Mesothelial cell of epicardium (in vitro differentiated cells): ENCODE results near the gene TNFRSF13B. TPM values are rescaled to one million over a fixed set of nuclear protein-coding genes. Genes with fewer than 3 reads are reported as not detected.

Experiments
- DNase-seq, 2 experiments: peaks; one replicate each; pipeline ENCODE4 v3.0.0; 2021; ENCODE audit warnings: low spot score in 2 of 2; ENCODE audit not compliant: unreplicated experiment in 2 of 2
- H3K27ac Mint-ChIP-seq: 2 replicates; pipeline ENCODE4 v1.8.0; 2021; ENCODE audit warnings: mixed read lengths
- H3K27me3 Mint-ChIP-seq: 2 replicates; pipeline ENCODE4 v1.8.0; 2021; ENCODE audit warnings: low read depth, mixed read lengths
- H3K36me3 Mint-ChIP-seq: 2 replicates; pipeline ENCODE4 v1.8.0; 2021; ENCODE audit warnings: mixed read lengths
- H3K4me1 Mint-ChIP-seq: 2 replicates; pipeline ENCODE4 v1.8.0; 2021; ENCODE audit warnings: mixed read lengths
- H3K4me3 Mint-ChIP-seq: 2 replicates; pipeline ENCODE4 v1.8.0; 2021; ENCODE audit warnings: mild to moderate bottlenecking, moderate library complexity, mixed read lengths
- H3K9me3 Mint-ChIP-seq: 2 replicates; pipeline ENCODE4 v1.8.0; 2021; ENCODE audit warnings: mixed read lengths
- CTCF ChIP-seq: fragments of 200-600 bp; sonication (generic); IDR thresholded peaks from one replicate; pipeline ENCODE4 v1.5.0; 2021; ENCODE audit warnings: antibody characterized with exemption; ENCODE audit not compliant: unreplicated experiment
- total RNA-seq: library from RNA; stranded (reverse); gene quantifications from 3 replicates; pipeline ENCODE4 v1.2.1, GENCODE V29; 2021

TNFRSF13B gene
- total RNA-seq, 1 donor from 2014 or later: not detected

- DNase-seq: no peak
- Mint-ChIP-seq H3K27me3 (no peaks in the 10 kb centered on the region), H3K36me3 (no peaks in the 10 kb centered on the region), H3K4me1 (peaks cover 7% of the 10 kb centered on the region), H3K9me3 (no peaks in the 10 kb centered on the region), H3K27ac (no peak overlapping the region), H3K4me3 (no peak overlapping the region)
- no peak for TF ChIP-seq CTCF
Measured at GRCh38 chr17:16913463-16913862, 58.5 kb downstream of the TNFRSF13B start.

GRCh38 chr17:16912021-16912962 lies 59.6 kb downstream of the TNFRSF13B start:
- Mint-ChIP-seq H3K27ac (no peak overlapping the region), H3K4me3 (no peak overlapping the region), H3K9me3 (no peaks in the 10 kb centered on the region), H3K4me1 (peaks cover 7% of the 10 kb centered on the region), H3K36me3 (no peaks in the 10 kb centered on the region), H3K27me3 (no peaks in the 10 kb centered on the region)
- no peak for TF ChIP-seq CTCF
- peak in 1 of 2 experiments; percentile 24 for DNase-seq

- no peaks in the 10 kb centered on the region for H3K36me3 Mint-ChIP-seq
- no peak overlapping the region for H3K27ac Mint-ChIP-seq
- H3K9me3 Mint-ChIP-seq: no peaks in the 10 kb centered on the region
- no peak for TF ChIP-seq CTCF
- H3K4me1 Mint-ChIP-seq: peaks cover 14% of the 10 kb centered on the region
- DNase-seq: peak in 1 of 2 experiments; percentile 33
- no peak overlapping the region for H3K4me3 Mint-ChIP-seq
- H3K27me3 Mint-ChIP-seq: no peaks in the 10 kb centered on the region
Measured at GRCh38 chr17:16911141-16911937, 60.6 kb downstream of the TNFRSF13B start.

GRCh38 chr17:16910341-16910740 lies 61.6 kb downstream of the TNFRSF13B start:
- DNase-seq: no peak
- Mint-ChIP-seq H3K36me3 (no peaks in the 10 kb centered on the region), H3K4me3 (no peak overlapping the region), H3K27me3 (peaks cover 1% of the 10 kb centered on the region), H3K4me1 (peaks cover 16% of the 10 kb centered on the region), H3K27ac (no peak overlapping the region), H3K9me3 (no peaks in the 10 kb centered on the region)
- no peak for TF ChIP-seq CTCF

- H3K4me3 Mint-ChIP-seq: no peak overlapping the region
- H3K27ac Mint-ChIP-seq: peak overlapping the region; percentile 36
- no peaks in the 10 kb centered on the region for H3K36me3 Mint-ChIP-seq
- H3K4me1 Mint-ChIP-seq: peaks cover 16% of the 10 kb centered on the region
- no peaks in the 10 kb centered on the region for H3K9me3 Mint-ChIP-seq
- peaks cover 1% of the 10 kb centered on the region for H3K27me3 Mint-ChIP-seq
- DNase-seq: no peak
- TF ChIP-seq CTCF: no peak
Measured at GRCh38 chr17:16909472-16910246, 62.3 kb downstream of the TNFRSF13B start.
